ENCODE results near the gene MUSTN1.

MUSTN1 gene

GRCh38 chr3:52784931-52785590, 49.8 kb downstream of the MUSTN1 start:
- no peak for DNase-seq (ENCODE audit: low read depth)

GRCh38 chr3:52784021-52784621, 50.7 kb downstream of the MUSTN1 start:
- DNase-seq (ENCODE audit: low read depth) = no peak

- DNase-seq (ENCODE audit: low read depth) = no peak
Observed at GRCh38 chr3:52783211-52783555, 51.6 kb downstream of the MUSTN1 start.
